ENCODE measurements around the gene GLYATL1B.

DNA sequence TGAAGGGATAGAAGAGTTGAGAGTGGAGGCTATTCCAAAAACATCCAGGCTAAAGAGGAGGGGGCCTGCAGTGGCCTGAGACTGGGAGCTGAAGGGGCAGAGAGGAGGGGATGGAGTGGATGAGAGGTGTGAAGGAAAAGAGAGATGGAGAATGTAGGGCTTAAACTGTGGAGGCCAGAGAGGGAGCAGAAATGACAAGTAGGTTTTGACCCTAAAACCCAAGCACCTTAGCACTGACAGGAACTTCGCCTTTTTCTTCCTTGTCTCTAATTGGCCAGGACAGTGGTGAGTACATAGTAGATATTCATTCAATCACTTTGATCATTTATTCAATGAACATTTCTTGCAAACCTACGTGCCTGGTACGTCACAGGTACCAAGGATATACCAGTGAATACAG is 28.2 kb downstream of the GLYATL1B start:
- TF ChIP-seq, protein P1, sequence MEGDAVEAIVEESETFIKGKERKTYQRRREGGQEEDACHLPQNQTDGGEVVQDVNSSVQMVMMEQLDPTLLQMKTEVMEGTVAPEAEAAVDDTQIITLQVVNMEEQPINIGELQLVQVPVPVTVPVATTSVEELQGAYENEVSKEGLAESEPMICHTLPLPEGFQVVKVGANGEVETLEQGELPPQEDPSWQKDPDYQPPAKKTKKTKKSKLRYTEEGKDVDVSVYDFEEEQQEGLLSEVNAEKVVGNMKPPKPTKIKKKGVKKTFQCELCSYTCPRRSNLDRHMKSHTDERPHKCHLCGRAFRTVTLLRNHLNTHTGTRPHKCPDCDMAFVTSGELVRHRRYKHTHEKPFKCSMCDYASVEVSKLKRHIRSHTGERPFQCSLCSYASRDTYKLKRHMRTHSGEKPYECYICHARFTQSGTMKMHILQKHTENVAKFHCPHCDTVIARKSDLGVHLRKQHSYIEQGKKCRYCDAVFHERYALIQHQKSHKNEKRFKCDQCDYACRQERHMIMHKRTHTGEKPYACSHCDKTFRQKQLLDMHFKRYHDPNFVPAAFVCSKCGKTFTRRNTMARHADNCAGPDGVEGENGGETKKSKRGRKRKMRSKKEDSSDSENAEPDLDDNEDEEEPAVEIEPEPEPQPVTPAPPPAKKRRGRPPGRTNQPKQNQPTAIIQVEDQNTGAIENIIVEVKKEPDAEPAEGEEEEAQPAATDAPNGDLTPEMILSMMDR (IDR thresholded peaks at IDR 0.05), result no peak
- TF ChIP-seq POLR2A (IDR thresholded peaks at IDR 0.05), result no peak

Measured in heart left ventricle (tissue), 13 donors.